DND-41 (cell line): ENCODE measurements around the gene NAT8L.

ENCODE experiments used
- ATAC-seq: fragments of 200-7000 bp; cut with Tn5 transposase; 3 replicates; pipeline ENCODE4 v1.9.1; 2021; ENCODE audit warnings: low read depth; ENCODE audit not compliant: insufficient read depth
- DNase-seq: peaks from one replicate; pipeline ENCODE4 v3.0.0-alpha.2; 2020
- H2AFZ ChIP-seq: 2 replicates; pipeline ENCODE4 v1.6.0; 2012; ENCODE audit warnings: low read depth, low read length
- H3K27ac ChIP-seq: 2 replicates; pipeline ENCODE4 v1.5.1; 2012; ENCODE audit warnings: low read length, inconsistent platforms
- H3K27me3 ChIP-seq: fragments of 200-600 bp; sonication (generic); 2 replicates; pipeline ENCODE4 v1.6.0; 2012; ENCODE audit warnings: low read length, mild to moderate bottlenecking, inconsistent platforms; ENCODE audit not compliant: insufficient read depth, poor library complexity
- H3K36me3 ChIP-seq: 2 replicates; pipeline ENCODE4 v1.5.1; 2012; ENCODE audit warnings: low read length, inconsistent platforms; ENCODE audit not compliant: insufficient read depth
- H3K4me1 ChIP-seq: 2 replicates; pipeline ENCODE4 v1.5.1; 2012; ENCODE audit warnings: mild to moderate bottlenecking, low read length; ENCODE audit not compliant: insufficient read depth
- H3K4me2 ChIP-seq: 2 replicates; pipeline ENCODE4 v1.6.0; 2012; ENCODE audit warnings: mild to moderate bottlenecking, moderate library complexity, low read length, inconsistent platforms; ENCODE audit not compliant: insufficient read depth
- H3K4me3 ChIP-seq, 2 experiments: fragments of 200-600 bp in 1 of 2; shearing (Covaris generic) in 1 of 2; 2 replicates each; pipeline ENCODE4 v1.5.1; 2012 to 2016; ENCODE audit warnings: inconsistent platforms in 2 of 2, low read length in 2 of 2, mild to moderate bottlenecking in 2 of 2, low read depth in 1 of 2, moderate library complexity in 1 of 2
- H3K79me2 ChIP-seq: 2 replicates; pipeline ENCODE4 v1.6.0; 2012; ENCODE audit warnings: low read length, inconsistent platforms; ENCODE audit not compliant: insufficient read depth
- H3K9ac ChIP-seq: 2 replicates; pipeline ENCODE4 v1.6.0; 2012; ENCODE audit warnings: low read depth, mild to moderate bottlenecking, inconsistent platforms, low read length, moderate library complexity
- H3K9me3 ChIP-seq: 2 replicates; pipeline ENCODE4 v1.5.1; 2012; ENCODE audit warnings: low read length, moderate library complexity, mild to moderate bottlenecking, inconsistent platforms; ENCODE audit not compliant: insufficient read depth, severe bottlenecking
- H4K20me1 ChIP-seq: 2 replicates; pipeline ENCODE4 v1.6.0; 2012; ENCODE audit warnings: low read length; ENCODE audit not compliant: insufficient read depth
- CTCF ChIP-seq: IDR thresholded peaks from 2 replicates; pipeline ENCODE4 v1.5.1; 2012; ENCODE audit warnings: borderline replicate concordance, low read length, moderate library complexity, mild to moderate bottlenecking; ENCODE audit not compliant: poor library complexity, severe bottlenecking; ENCODE audit errors: extremely low read depth
- EZH2 ChIP-seq: IDR thresholded peaks from 3 replicates; pipeline ENCODE4 v1.6.1; 2012; ENCODE audit warnings: borderline replicate concordance, low read depth, mild to moderate bottlenecking, moderate library complexity, low read length, inconsistent platforms; ENCODE audit not compliant: severe bottlenecking

NAT8L gene

GRCh38 chr4:2049811-2050210 is 9.3 kb upstream of the NAT8L start:
- ATAC-seq = no peak
- Histone ChIP-seq H3K79me2 (no peaks in the 10 kb centered on the region), H3K9me3 (no peaks in the 10 kb centered on the region), H3K4me2 (no peak overlapping the region), H3K9ac (no peak overlapping the region), H3K27ac (no peak overlapping the region), H3K4me3 (no peak overlapping the region), H3K4me1 (no peaks in the 10 kb centered on the region), H4K20me1 (peaks cover 4% of the 10 kb centered on the region; the same call in 1 of the 2 replicates), H3K27me3 (no peaks in the 10 kb centered on the region), H3K36me3 (no peaks in the 10 kb centered on the region), H2AFZ (no peak overlapping the region)
- DNase-seq = no peak
- TF ChIP-seq CTCF (no peak), EZH2 (no peak)

- no peaks in the 10 kb centered on the region for H3K4me1 ChIP-seq
- no peak overlapping the region for H2AFZ ChIP-seq
- no peak overlapping the region for H3K4me3 ChIP-seq
- H3K9ac ChIP-seq = no peak overlapping the region
- no peak overlapping the region for H3K4me2 ChIP-seq
- H4K20me1 ChIP-seq = no peaks in the 10 kb centered on the region
- no peak for TF ChIP-seq EZH2
- TF ChIP-seq CTCF = no peak
- H3K79me2 ChIP-seq = no peaks in the 10 kb centered on the region
- H3K27ac ChIP-seq = no peak overlapping the region
- H3K27me3 ChIP-seq = no peaks in the 10 kb centered on the region
- no peaks in the 10 kb centered on the region for H3K9me3 ChIP-seq
- no peak for DNase-seq
- ATAC-seq = no peak
- no peaks in the 10 kb centered on the region for H3K36me3 ChIP-seq
Measured at GRCh38 chr4:2051086-2051485, 8.0 kb upstream of the NAT8L start.

- Histone ChIP-seq H3K9me3 (no peaks in the 10 kb centered on the region), H3K36me3 (no peaks in the 10 kb centered on the region), H3K79me2 (no peaks in the 10 kb centered on the region), H3K9ac (no peak overlapping the region), H3K4me1 (no peaks in the 10 kb centered on the region), H3K4me3 (no peak overlapping the region), H2AFZ (no peak overlapping the region), H3K27me3 (peaks cover 22% of the 10 kb centered on the region), H4K20me1 (no peaks in the 10 kb centered on the region), H3K4me2 (no peak overlapping the region), H3K27ac (no peak overlapping the region)
- ATAC-seq (no peak), DNase-seq (no peak)
- TF ChIP-seq CTCF (no peak), EZH2 (no peak)
Measured at GRCh38 chr4:2054217-2054616, 4.9 kb upstream of the NAT8L start.
